ENCODE results near the gene CDK13.

DNA sequence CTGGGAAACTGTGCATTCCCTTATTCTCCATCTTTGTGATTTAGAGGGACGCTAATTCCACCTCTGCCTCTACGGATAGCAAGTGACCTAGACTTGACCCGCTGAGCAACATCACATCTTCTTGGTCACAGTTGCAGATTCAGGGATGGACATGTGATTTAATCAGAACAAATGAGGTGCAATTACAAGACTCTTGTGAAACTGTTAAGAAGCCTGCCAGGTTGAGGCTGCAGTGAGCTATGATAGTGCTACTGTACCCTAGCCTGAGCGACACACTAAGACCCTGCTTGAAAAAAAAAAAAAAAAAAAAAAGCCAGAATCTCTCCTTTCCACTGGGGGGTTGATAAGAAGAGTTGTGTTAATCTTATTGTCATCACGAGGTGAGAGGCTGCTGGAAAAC is 170.0 kb downstream of the CDK13 start:
- TF ChIP-seq POLR2A (IDR thresholded peaks at IDR 0.05; ENCODE audit: low read depth), result no peak
- TF ChIP-seq POLR2AphosphoS5 (IDR thresholded peaks at IDR 0.05), result no peak
- TF ChIP-seq CTCF (IDR thresholded peaks at IDR 0.05), result no peak
